Osteoblast (primary cell): ENCODE data around the gene BCAR3. TPM values are rescaled to one million over a fixed set of nuclear protein-coding genes. Genes with fewer than 3 reads are reported as not detected.

Experiments used
- DNase-seq: peaks from one replicate; pipeline ENCODE4 v3.0.0; 2011; ENCODE audit warnings: low spot score, mixed read lengths; ENCODE audit not compliant: insufficient read length; ENCODE audit errors: missing footprints
- H2AFZ ChIP-seq: 2 replicates; pipeline ENCODE4 v1.6.0; 2011; ENCODE audit warnings: mild to moderate bottlenecking, low read length
- H3K27ac ChIP-seq: 2 replicates; pipeline ENCODE4 v1.5.1; 2011; ENCODE audit warnings: mild to moderate bottlenecking, low read depth, low read length, moderate library complexity
- H3K27me3 ChIP-seq: 2 replicates; pipeline ENCODE4 v1.6.0; 2012; ENCODE audit warnings: mild to moderate bottlenecking, control low read depth, inconsistent platforms, low read length, moderate library complexity; ENCODE audit not compliant: insufficient read depth
- H3K36me3 ChIP-seq: 2 replicates; pipeline ENCODE4 v1.5.1; 2011; ENCODE audit warnings: mild to moderate bottlenecking, low read length, control low read depth, moderate library complexity; ENCODE audit not compliant: insufficient read depth
- H3K4me1 ChIP-seq: 2 replicates; pipeline ENCODE4 v1.5.1; 2011; ENCODE audit warnings: mild to moderate bottlenecking, low read length, control low read depth, moderate library complexity; ENCODE audit not compliant: insufficient read depth
- H3K4me2 ChIP-seq: 2 replicates; pipeline ENCODE4 v1.6.0; 2011; ENCODE audit warnings: mild to moderate bottlenecking, low read length; ENCODE audit not compliant: insufficient read depth
- H3K4me3 ChIP-seq: fragments of 200-600 bp; sonication (generic); 3 replicates; pipeline ENCODE4 v1.5.1; 2012; ENCODE audit warnings: mild to moderate bottlenecking, low read length, inconsistent platforms; ENCODE audit not compliant: insufficient read depth
- H3K79me2 ChIP-seq: 2 replicates; pipeline ENCODE4 v1.6.0; 2012; ENCODE audit warnings: mild to moderate bottlenecking, low read length, control low read depth, inconsistent platforms; ENCODE audit not compliant: insufficient read depth
- H3K9me3 ChIP-seq: 2 replicates; pipeline ENCODE4 v1.5.1; 2011; ENCODE audit warnings: low read depth, low read length, control low read depth
- H4K20me1 ChIP-seq: 2 replicates; pipeline ENCODE4 v1.6.0; 2012; ENCODE audit warnings: mild to moderate bottlenecking, low read length, control low read depth; ENCODE audit not compliant: insufficient read depth
- CTCF ChIP-seq: IDR thresholded peaks from 2 replicates; pipeline ENCODE4 v1.5.1; 2011; ENCODE audit warnings: mild to moderate bottlenecking, low read depth, low read length, moderate library complexity; ENCODE audit errors: extremely low read depth
- total RNA-seq: library from RNA; depleted of rRNA; stranded (reverse); fragments of >200 nt; gene quantifications from 2 replicates; pipeline ENCODE4 v1.2.3, GENCODE V29; 2012

Gene BCAR3
- total RNA-seq, 1 donor, result 34.0 TPM

GRCh38 chr1:93692451-93692861, 10.8 kb upstream of the BCAR3 start:
- no peaks in the 10 kb centered on the region for H4K20me1 ChIP-seq
- H3K4me2 ChIP-seq, result peak overlapping the region; percentile 78
- H3K4me3 ChIP-seq, result peak overlapping the region; percentile 48
- H3K79me2 ChIP-seq, result no peaks in the 10 kb centered on the region
- peak overlapping the region; percentile 97 for H3K27ac ChIP-seq
- no peaks in the 10 kb centered on the region for H3K9me3 ChIP-seq
- H2AFZ ChIP-seq, result peak overlapping the region; percentile 32
- H3K4me1 ChIP-seq, result peaks cover 37% of the 10 kb centered on the region
- H3K27me3 ChIP-seq, result no peaks in the 10 kb centered on the region
- H3K36me3 ChIP-seq, result no peaks in the 10 kb centered on the region
- DNase-seq, result peak; percentile 56
- no peak for TF ChIP-seq CTCF

- Histone ChIP-seq H4K20me1 (no peaks in the 10 kb centered on the region), H3K27ac (peak overlapping the region; percentile 97), H3K4me2 (peak overlapping the region; percentile 78), H3K79me2 (no peaks in the 10 kb centered on the region), H3K36me3 (no peaks in the 10 kb centered on the region), H2AFZ (no peak overlapping the region), H3K27me3 (no peaks in the 10 kb centered on the region), H3K9me3 (no peaks in the 10 kb centered on the region), H3K4me1 (peaks cover 37% of the 10 kb centered on the region), H3K4me3 (no peak overlapping the region)
- TF ChIP-seq CTCF, result no peak
- DNase-seq, result no peak
These were observed 10.4 kb upstream of the BCAR3 start for GRCh38 chr1:93692026-93692425.

- DNase-seq, result no peak
- Histone ChIP-seq H3K36me3 (no peaks in the 10 kb centered on the region), H3K4me3 (no peak overlapping the region), H3K27me3 (no peaks in the 10 kb centered on the region), H4K20me1 (no peaks in the 10 kb centered on the region), H3K4me2 (no peak overlapping the region), H3K79me2 (no peaks in the 10 kb centered on the region), H2AFZ (no peak overlapping the region), H3K4me1 (peaks cover 37% of the 10 kb centered on the region), H3K9me3 (no peaks in the 10 kb centered on the region), H3K27ac (no peak overlapping the region)
- no peak for TF ChIP-seq CTCF
These were observed 9.5 kb upstream of the BCAR3 start for GRCh38 chr1:93690921-93691789.

GRCh38 chr1:93690341-93690740, 8.7 kb upstream of the BCAR3 start:
- Histone ChIP-seq H3K4me3 (no peak overlapping the region), H3K36me3 (no peaks in the 10 kb centered on the region), H4K20me1 (no peaks in the 10 kb centered on the region)

More at GRCh38 chr1:93690341-93690740, 8.7 kb upstream of the BCAR3 start:
- H2AFZ ChIP-seq, result no peak overlapping the region
- no peaks in the 10 kb centered on the region for H3K9me3 ChIP-seq
- peaks cover 37% of the 10 kb centered on the region for H3K4me1 ChIP-seq
- H3K79me2 ChIP-seq, result no peaks in the 10 kb centered on the region
- no peaks in the 10 kb centered on the region for H3K27me3 ChIP-seq
- no peak for TF ChIP-seq CTCF
- H3K4me2 ChIP-seq, result no peak overlapping the region
- H3K27ac ChIP-seq, result no peak overlapping the region
- DNase-seq, result no peak
